CD4-positive, alpha-beta T cell treated with Interleukin-15 for 1 hour (primary cell): Measurements from ENCODE around the gene ARHGAP24.

Source experiments
- DNase-seq: peaks from one replicate; pipeline ENCODE4 v3.0.0-alpha.2; 2020

Gene ARHGAP24

DNA sequence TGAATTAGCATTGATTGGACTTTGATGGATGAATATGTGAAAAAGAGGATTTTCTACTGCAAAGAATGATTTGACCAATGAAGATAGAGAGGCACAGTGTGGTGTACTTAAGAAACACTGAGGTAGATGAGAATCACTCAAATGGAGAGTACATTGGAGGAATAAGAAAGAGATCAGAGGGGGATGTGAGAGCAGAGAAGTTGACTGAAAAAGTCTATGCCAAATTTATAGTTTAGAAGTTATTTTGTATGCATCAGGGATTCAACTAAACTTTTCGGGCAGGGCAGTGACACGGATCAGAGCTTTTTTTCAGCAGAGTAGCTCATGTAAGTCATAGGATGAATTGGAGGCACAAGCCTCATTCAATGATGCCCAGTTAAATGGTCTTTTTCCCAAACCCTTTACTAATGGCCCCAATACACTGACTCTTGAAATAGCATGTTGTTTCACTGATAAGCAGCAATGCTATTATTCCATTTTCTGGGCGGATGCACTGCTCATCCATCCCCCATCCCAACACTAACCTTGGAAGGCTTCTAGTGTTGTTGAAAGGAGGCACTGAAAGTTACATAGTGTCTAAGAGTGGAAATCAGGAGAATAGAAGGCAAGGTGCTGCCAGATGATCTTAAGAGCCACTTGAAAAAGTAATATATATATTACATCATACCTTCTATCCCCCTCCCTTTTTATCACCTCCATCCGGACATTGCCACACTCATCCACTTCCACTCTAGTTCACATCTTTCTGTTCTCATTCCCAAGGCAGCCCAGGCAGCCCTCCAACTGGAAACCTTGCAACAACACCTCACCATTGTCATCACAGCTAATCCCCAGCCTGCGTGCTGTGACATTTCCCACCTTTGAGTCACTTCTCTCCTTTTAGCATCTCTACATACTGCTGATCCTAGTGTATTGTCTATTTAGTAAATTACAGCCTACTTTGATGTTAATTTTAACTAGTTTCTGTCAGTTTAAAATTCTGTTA, 46.1 kb downstream of the ARHGAP24 start:
- DNase-seq, result no peak

DNA sequence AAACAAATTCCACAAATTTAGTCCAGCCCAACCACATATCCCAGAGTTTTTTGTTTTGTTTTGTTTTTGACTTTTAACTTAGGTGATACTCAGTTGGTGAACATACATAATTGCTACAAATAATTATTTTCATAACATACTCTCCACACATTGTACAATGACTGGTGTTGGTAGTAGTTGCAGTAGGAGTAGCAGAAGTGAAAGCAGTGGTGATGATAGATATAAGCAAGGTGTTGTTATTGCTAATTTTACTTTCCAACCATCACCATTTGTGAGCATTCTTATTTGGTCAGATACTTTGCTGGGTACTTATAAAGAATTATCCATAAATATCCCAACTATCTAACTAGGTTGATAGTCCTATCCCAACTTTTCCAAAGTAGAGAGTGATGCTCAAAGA, 47.3 kb downstream of the ARHGAP24 start:
- no peak for DNase-seq

DNA sequence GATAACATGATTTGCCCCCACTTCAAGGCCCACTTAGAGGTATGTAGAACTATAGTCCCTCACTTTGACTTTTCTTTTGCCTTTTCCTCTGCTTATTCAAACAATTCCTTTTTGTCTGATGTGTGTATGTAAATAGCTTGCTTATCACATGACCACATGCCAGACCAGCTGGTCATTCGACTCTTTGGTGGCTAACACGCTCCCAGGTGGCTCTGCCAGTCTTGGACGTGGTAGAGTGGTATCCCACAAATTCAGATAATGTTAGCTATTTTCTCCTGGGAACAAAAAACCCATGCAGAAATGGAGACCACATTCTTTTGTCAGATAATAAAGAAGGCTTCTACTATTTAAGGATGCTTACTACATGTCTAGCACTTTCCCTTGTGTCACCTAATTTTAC, 47.9 kb downstream of the ARHGAP24 start:
- DNase-seq, result no peak

DNA sequence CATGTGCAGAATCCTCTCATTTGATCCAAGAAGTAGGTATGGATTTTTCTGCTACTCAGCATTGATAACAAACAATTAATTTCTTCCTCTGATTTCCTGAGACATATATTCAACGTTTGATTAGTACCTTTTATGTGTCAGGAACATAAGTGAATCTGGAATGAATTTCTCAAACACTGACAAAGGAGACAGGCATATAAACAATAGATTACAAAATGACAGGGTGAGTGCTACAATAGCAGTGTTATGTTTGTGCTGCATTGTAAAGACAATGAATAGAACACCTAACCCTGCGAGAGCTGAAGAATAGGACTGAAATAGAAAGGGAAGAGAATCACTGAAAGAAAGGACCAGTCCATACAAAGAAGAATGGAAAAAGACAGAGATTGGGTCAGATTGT, 52.9 kb downstream of the ARHGAP24 start:
- DNase-seq, result no peak

DNA sequence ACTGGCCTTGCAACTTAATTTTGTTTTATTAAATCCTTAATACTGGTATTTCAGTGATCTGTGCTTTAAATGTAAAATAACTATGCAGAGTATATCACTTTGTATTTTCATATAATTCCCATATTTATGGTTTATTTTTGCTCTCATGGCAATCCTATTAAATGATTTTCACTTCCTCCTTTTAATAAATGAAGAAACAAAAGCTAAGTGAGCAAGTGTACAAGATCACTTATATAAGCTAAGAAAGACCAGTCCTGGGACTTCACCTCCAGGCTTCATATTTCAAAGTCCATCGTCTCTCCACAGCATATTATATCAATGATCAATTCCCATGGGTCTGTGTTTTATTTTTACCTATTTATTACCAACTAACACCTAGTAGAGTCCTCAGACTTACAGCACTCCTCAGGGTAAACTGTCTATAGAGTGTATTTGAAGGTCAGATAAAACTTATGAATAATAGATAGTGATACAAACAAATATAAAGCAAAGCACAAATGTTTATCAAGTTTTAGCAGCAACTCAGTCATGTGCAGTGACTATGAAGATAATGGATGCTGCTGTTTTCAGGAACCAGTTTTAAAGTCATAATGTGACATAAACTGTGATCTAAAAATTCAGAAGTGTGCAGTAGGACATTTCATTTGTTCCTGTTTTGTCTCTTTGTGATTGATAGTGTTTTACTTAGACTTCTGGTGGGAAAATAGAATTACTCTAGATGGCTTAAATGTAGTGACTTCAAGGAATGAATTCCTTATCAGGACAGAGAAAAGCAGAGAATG, 56.8 kb downstream of the ARHGAP24 start:
- DNase-seq, result no peak

DNA sequence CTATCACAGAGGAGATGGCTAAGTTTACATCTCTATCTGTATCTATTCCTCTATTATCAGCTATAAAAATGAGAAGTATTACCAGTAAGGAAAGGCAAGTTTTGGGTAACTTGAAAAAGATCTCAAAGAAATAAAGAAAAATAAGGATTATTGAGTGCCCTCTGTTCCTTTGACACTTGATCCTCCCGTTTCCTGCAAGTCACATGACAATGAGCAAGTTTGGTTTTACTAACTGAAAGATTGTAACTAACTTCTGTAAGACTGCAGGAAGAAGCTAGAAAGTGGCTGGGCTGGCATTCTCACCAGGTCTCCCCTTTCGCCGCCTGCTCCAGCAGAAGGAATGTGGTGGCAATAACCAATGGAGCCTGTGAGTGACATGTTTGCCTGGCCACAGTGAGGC, 59.2 kb downstream of the ARHGAP24 start:
- no peak for DNase-seq

DNA sequence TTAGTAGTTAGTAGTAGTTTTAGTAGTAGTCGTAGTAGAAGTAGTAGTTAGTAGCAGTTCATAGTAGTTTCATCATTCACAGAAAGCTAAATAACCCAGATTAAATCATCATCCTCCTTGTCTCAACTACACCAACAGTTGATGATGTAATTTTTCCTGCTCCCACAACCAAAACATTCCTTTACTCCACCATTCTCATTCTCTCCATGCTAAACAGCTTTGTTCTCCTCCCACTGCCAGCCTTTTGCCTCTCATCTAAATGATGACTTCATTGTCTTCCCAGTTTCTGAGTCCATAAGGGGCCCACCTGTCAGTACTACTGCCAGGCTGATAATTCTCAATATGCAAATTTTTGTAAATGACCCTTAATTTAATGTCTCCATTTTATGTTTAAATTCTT, 68.9 kb downstream of the ARHGAP24 start:
- no peak for DNase-seq

DNA sequence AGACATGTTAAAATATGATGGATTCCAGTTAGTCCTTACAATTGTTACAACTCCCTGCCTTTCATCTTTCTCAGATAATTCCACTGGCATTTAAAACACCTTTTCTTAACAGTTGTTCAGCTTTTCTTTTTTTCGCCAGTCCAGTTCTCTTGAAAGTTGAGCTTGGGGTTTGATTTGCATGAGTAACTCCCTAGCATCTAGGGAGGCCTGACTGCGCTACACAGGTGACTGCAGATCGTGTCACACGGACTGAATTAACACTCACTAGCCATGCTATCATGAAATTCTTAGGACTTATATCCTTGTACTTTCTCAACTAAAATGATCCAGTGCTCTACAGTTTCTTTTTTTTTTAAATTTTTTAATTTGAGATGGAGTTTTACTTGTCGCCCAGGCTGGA, 69.8 kb downstream of the ARHGAP24 start:
- no peak for DNase-seq

DNA sequence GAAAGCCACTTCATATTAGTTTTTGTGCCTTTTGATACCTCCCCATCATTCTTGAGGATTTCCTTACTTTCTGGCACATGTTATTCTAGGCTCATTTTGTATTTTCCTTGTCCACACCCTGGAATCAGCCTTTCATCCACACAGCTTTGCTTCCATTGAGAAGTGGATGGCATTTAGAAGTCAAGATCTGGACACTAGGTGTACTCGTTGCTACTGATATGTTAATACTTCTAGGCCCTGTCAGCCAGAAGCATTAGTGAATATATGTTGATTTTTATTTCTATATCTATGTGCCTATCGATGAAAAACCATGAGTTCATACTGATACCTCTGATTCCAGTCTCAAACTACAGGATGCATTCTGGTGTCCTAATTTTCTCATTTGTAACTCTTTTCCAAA, 73.2 kb downstream of the ARHGAP24 start:
- no peak for DNase-seq

DNA sequence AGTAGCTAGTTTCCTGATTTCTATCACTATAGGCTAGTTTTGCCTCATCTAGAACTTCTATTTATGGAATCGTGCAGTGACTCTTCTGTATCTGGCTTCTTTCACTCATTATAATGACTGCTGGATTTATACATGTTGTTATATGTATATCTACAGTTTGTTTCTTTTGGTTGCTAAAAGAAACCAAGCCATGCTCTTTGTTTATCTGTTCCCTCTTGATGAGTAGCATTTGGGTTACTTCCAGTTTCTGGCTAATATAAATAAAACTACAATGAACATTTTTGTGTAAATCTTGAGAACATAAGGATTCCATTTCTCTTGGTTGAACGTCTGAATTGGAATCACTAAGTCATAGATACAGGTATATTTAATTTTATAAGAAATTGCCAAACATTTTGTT, 73.9 kb downstream of the ARHGAP24 start:
- DNase-seq, result no peak

DNA sequence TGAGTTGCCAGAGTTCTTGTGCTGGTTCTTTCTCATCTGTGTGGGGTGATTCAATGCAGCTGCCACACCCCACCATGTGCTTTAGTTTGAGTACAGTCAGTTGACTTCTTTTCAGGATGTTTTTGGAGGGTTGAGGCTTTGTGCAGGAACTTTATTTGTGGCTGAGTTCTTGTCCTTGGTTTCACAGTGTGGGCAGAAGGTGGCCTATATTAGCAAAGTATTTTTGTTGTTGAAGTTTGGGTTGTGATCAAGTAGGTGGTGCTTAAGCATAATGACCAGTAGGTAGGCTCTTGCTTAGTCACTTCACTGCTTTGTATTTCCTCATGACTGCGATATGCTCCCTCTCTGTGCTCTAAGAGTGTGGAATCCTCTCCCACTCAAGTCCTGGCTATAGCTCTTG, 80.3 kb downstream of the ARHGAP24 start:
- DNase-seq, result no peak

DNA sequence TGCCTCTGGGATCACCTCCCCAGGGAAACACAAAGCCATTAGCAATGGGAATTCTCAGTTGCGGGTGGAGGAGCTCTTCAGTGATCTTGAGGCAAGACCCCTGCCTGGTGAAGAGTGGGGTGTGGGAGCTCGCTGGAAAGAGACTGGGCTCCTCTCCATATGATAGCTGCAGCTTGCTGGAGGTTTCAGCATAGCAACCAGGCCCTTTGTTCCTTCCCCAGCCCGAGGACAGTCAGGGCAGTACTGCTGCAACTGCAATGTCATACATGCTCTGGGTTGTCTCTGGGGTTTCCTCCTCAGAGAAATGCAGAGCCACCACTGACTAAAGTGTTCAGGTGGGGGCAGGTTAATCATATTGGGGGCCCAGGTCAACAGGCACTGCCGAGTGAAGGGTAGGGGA, 81.3 kb downstream of the ARHGAP24 start:
- no peak for DNase-seq

DNA sequence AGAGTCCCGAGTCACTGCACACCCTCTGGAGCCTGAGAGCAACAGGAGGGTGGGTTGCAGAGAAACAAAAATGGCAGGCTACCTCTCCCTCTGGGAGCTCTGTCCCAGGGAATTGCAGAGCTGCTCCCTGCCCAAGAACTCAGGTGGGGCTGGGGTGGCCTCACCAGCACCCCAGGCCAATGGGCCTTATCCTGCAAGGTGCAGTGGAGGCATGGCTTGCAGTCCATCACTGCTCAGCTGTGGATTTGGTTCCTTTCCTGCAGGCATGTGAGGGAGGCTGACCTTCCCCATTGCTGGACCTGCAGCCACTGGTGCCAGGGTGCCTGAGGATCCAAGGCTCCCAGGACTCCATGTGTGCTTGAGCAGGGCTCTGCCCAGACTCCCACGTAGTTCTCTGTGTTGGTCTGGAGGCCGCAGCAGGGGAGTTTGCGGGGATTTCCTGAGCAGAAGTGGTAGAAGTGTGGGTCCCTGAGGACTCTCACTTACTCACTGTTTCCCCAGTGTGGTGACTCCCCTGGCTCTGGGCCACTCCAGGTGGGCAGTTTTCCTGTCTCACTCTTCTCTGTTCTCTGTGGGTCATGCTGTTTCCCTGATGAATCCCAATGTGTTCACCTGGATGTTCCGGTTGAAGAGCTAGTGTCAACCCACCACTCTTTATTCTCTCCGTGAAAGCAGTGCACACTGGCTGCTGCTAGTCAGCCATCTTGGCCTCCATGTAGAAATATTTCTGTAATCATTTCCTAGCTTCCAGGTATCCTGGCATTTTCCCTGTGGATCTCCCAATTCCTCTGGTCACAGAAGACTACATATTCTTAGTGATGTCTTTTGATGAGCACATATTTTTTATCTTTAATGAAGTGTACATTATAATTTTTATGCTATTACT, 82.3 kb downstream of the ARHGAP24 start:
- DNase-seq, result peak; percentile 66

DNA sequence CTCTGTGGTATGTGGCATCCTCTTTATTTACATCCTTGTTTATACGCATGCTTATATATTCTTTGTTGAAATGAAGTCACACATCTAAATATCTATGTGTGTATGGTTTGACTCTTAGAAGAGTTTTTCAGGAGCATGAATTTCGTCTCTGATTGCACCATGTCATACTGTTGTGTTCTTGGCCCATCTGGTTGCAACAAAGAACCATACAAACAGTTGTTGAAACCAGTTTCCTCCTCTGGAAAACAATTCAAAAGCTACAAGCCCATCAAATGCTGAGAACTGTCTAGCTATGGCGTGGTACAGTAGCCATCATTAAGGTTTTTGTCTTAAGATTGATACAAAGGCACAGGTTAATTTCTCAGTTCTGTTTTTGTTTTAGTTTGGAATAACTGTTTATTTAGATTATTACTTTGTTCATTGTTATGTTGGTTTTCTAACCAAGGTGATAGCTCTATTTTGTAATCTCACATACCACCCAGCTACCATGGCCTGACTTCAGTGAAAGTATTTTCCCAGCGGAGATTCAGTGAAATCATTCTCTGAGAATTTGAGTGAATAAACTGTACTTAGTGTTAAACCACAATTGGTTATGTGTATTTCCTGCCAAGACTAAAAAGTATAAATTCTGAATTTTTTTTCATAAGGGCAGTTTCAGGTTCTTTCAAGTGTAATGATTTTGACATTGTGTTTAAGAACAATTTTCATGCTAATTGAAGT, 91.0 kb downstream of the ARHGAP24 start:
- no peak for DNase-seq

DNA sequence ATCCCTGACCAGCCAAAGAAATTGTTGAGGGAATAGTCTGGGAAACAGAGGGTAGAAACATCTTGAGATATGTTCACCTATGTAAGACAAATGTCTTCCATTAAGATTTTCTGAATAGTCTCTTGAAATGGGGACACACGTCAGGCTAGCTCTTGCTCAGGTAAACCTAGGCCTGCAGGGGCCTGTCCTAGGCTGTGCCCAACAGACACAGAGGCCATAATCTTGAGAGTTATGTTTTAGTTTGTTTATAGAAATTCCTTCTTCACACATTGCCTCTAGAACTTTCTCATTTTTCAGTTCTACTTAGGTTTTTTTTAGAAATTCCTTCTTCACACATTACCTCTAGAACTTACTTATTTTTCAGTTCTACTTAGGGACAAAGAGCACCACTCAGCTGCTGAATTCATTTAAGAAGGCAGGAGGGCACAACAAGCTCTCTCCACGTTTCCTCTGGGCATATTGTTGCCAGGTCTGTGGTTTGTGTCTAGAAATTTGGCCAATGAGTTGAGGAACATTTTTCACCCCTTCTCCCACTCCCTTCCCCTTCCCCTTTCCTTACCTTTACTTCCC, 94.9 kb downstream of the ARHGAP24 start:
- DNase-seq, result no peak

DNA sequence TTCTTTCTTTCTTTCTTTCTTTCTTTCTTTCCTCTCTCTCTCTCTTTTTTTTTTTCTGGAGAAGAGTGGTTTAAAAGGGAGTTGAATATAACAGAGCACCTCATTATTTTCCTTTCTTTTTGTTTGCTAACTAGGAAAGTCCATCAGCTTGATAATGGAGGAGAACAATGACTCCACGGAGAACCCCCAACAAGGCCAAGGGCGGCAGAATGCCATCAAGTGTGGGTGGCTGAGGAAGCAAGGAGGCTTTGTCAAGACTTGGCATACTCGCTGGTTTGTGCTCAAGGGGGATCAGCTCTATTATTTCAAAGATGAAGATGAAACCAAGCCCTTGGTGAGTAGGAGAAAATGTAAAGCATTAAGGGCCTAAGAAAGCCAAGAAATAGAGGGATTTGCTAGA, 95.4 kb downstream of the ARHGAP24 start:
- no peak for DNase-seq

DNA sequence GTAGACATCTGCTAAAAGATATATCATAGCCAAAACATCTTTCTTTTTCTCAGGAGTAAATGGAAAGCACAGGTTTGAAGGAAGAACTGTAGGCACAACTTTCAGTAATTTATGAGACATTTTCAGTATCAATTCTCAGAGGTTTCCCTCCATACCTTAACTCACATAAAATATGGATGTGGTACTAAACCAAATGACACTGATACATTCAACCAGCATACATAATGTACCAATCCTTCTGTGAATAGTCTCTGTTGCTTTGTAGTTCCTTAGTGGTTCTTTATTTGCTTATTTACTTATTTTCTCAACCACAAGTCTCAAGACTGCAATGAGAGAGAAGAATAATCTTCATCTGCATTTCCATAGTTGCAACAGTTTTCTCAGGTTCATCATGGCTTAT, 96.1 kb downstream of the ARHGAP24 start:
- no peak for DNase-seq

DNA sequence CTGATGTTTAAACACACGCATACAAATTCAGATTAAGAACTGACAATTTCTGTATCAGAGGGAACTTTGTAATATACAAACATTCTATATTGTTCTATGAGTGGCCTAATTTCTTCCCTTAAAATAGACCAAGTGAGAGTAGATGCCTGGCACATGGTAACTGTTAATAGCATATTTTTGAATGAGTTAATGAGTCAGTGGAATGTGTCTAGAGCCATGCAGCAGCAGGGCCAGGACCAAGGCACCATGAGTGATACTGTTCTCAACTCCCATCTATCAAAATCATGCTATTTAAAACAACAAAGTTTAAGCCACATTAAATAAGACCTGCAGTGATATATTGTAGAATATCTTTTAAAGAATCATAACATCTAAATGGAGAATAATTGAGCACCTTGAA, 98.3 kb downstream of the ARHGAP24 start:
- no peak for DNase-seq

DNA sequence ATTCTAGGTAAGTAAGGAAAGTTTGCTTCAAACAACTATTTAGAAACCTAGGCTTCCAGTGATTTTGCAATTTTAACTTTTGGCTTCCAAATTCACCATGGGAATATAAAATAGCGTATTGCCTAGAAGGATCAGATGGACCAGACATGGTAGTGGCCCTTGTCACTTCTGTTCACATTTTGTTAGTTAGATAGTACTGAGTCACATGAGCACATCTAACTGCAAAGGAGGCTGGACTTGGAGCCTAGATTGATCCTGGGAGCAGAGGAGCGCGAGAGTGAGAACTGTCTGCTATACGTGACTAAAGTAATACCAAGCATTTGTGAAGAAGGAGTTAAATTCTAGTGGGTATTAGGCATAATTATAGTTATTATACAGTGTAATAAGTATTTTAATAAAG, 102.4 kb downstream of the ARHGAP24 start:
- no peak for DNase-seq

DNA sequence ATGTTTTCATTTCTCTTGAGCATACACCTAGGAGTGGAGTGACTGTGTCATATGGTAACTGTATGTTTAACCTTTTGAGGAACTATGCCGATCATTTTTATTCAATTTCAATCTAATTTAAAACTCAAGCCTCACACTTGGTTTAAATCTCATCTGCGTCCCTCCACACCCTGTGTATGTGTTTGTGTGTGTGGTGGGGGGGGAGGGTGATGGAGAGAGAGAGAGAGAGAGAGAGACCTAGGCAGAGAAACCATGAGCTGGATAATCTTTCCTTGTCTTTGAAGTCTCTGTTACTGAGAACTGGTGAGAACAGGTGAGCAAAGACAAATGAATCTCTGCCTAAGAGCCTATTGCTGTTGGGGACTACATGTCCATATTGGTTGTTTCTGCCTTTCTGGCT, 105.0 kb downstream of the ARHGAP24 start:
- DNase-seq, result no peak

DNA sequence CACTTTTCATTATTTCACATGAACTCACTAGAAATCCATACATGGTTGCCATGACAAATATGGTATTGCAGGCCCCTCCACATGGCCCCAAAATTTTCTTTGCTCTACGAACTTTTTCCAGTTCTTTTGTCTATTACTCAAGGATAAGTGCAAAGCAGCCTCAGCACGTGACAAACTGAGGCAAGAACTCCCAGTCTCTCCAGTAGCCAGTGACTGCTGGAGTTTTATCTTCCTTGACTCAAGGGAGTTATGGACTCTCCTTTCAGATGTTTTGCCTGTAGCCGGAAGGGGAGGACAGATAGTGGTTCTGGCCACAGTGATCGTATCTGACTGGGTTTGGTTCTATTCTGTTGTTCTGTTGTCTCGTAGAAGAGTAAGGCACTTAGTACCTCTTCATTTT, 105.5 kb downstream of the ARHGAP24 start:
- DNase-seq, result no peak

DNA sequence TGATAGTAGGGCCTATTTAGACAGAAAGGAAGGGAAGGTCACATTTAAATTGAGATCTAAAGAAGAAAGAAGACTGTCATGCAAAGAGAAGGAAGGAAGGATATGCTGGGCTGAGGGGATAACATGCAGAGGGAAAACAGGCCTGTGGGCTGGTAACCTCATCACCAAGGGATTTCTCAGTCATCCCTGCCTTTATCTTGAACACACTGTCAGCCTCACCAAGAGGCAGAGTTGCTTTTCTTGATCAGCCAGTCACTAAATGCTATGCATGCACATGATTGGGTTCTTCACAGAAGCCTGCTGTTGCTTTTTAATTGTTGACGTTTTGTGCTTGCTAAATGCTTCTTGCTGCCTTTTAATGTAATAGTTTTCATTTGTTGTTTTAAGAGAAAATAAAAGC, 113.0 kb downstream of the ARHGAP24 start:
- no peak for DNase-seq
